ENCODE measurements around the gene EPN3. TPM values are rescaled to one million over a fixed set of nuclear protein-coding genes. Genes with fewer than 3 reads are reported as not detected.

Gene EPN3
- 5.3 TPM for total RNA-seq

DNA sequence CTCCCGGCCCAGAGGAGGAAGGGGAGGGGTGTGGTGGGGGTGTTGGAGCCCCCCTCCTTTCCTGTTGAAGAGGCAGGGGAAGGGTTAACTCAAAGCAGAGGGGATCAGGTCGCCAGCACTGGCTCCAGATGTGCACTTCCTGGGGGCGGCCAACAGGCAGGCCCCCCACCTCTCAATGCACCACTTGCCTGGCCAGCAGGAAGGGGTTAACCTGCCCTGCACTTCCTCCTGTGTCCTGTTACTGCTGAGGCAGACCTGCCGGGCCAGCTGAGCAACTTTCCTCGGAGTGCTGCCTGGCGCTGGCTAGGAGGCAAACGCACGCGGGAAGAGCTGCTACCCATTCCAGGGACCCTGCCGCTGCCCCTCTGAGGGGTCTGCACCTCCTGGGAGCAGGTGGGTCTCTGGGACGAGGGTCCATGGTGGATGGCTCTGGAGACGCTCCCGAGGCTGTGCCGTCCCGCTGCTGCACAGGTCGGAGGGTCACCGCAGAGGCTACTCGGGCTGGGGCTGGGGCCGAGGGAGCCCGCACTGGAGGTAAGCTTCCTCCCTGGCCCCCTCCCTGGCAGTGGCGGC lies at the start of gene EPN3:
Gene EPN3, plus strand, starts transcription at position 284 of the 573 bp plus-strand sequence. CDS start 3,822 bp downstream, outside the sequence.
- no peak for DNase-seq

DNA sequence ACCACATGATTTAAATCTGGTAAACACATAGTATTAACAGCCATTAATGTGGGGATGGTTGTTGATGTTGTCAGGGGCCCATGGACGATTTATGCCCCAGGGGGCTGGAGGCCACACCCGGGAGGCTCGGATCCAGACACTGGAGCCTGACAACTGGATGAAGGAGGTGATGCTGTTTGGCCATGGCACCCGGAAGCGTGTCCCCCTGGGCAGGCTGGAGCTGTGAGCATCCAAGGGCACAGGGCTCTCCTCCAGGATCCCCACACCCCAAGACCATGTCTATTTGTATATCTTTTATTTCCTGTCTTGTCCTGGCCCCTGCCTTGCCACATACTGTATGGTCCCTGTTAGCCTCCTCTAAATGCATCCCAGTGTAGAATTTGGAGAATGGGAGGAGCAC lies 49.3 kb upstream of the EPN3 start:
- no peak for DNase-seq

DNA sequence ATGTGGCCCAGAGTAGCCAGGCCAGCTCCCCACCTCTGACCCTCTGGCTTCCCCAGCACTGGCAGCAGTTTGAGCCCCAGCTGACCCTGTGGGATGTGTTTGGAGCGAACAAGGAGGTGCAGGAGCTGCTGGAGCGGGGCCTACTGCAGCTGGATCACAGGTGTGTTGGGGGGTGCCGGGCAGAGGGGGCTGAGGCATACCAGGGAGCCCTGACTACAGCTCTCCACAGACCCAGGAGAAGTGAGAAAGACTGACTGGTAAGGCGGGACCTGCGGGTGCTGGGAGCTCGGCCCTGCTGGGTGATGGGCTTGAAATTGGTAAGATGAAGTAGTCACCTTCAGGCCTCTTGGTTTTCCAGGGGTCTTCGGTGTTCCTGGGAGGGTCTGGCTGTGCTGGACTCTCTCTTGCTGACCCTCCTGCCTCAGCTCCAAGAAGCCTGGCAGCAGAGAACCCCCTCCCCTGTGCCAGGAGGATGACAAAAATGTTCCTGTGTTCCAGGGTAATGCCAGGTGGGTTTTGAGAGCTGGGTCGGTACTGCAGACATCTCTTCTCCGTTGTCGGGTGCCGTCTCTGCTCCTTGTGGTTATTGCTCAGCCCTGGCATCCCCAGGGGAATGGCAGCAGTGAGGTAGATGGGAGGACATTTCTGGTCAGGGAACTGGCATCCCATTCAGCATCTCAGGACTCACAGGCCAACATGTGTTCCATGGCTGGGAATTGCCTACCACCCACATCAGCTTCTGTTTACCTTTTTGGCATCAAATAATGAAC lies 48.0 kb upstream of the EPN3 start:
- DNase-seq, result no peak

DNA sequence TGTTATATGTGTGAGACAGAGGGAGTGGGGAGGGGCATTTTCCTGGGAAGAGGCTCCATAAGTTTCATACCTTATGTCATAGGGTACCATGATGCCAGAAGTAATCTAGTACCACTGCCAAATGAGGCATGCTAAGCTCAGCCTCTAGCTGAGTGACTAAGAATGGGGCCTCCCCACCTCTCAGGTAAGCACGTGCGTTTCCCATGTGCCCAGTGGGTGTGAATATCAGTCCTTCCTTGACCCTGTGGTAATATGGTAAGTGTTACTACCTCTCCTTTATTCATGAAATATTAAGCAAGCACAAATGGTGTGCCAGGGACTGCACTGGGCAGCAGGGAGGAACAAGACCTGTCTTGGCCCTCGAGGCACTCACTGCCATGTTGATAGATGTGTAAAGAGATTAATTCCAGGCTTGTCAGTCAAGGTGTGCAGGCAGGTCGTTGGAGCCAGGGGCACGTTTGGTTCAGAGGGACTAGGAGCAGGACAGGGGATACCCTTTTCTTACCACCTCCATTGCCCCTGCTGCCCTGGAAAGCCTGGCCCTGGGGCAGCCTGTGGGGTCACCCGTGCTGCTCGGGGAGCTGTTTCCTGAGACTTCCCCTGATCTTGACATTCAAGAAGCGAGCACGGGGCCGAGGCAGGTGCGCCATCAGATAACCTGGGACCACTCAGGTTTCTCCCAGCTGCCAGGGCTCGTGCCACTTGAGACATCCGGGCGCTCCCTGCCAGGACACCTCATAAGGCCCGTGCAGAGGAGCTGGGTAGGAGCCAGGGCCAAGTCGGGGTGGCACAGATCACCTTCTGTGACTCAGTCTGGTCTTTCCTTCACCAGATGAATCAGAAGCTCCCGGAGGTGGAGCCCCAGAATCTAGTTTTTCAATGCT lies 45.1 kb upstream of the EPN3 start:
- no peak for DNase-seq

DNA sequence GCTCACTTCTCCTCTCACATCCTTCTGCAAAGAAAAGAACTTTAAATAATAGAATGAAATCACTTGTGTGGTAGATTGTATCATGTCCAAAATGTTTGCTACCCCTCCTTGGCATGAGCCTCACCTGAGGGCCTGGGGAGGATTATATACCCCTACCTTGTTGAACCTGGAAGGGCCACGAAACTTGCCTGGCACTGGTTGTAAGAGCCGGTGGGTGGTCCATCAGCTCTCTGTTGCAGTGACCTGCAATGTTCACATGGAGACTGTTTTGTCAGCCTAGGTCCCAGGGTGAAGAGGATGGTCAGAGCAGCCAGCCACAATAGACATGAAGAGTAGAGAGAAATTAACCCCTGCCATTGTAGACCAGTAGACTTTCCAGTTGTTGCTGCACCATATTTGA lies 43.7 kb upstream of the EPN3 start:
- DNase-seq, result no peak

DNA sequence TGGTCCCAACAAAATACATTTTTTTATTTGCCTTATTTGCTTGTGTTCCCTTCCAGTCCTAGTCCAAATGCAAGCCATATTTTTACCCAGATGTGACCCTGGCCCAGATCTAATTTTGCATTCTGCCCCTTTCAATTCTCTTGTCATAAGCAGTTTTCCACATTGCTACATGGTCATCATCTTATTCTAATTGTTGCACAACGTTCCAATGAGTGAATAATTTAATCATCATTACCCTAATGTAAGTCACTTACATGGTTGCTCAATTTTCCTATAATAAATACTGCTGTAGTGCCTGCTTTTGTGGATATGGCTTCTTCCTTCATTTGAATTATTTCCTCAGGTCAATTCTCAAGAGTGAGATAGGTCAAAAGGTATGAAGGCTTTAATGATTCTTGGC lies 41.0 kb upstream of the EPN3 start:
- no peak for DNase-seq

DNA sequence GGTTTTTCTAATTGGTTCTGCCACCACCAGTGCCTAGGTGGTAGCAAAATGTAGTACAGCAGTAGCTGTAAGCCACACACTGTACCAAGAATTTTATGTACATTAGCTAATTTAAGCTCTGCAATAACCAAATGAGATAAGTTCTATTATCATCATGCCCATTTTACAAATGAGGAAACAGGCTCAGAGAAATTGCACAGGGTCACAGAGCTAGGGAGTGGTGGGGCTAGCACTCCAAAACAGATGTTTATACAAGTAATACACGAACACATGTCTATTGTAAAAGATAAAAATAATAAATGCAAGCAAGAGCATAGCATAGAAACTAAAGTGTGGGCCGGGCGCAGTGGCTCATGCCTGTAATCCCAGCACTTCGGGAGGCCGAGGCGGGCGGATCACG lies 40.3 kb upstream of the EPN3 start:
- no peak for DNase-seq

DNA sequence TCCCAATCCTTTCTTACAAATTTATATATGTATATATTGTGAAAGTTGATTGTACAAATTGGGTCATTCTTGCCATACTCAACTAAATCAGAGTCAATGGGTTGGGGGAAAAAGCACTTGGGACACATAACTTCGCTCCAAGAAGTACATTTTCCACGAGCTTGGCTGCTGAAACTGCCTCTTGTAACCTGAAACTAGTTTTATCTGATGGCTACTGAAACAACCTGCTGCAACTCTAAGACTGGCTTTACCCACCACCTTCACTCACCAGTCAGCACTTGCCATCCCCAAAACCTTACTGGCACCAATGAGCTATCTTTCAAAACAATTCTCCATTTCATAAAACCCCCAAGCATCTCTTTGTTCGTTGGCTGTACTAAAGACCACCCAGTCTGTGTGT lies 38.8 kb upstream of the EPN3 start:
- no peak for DNase-seq

DNA sequence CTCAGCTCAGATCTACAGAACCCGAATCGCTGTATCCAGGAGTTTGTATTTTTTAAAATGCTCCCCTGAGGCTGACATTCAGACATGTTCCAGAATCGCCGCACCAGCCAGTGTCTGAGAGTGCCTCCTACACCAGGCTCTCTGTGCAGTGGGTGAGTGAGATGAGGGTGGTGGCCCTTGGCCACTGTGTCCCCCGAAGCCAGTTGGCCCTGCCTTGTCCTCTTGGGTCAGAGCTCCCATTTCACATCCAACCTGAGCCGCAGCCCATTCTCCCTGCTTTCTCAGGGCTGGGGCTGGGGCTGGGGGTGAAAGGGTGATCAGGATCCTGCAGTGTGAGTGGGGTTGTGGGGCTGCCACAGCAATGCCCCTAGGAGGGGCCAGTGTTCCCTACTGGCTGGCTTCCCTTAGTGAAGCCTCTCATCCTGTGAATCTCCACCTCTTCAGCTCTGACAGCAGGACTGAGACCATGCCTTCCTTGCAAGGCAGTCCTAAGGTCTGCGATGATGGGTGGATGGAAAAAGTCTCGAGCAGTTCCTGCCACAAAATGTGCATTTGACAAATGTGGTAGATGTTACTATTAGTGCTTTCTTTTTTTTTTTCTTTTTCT lies 37.2 kb upstream of the EPN3 start:
- DNase-seq, result no peak

DNA sequence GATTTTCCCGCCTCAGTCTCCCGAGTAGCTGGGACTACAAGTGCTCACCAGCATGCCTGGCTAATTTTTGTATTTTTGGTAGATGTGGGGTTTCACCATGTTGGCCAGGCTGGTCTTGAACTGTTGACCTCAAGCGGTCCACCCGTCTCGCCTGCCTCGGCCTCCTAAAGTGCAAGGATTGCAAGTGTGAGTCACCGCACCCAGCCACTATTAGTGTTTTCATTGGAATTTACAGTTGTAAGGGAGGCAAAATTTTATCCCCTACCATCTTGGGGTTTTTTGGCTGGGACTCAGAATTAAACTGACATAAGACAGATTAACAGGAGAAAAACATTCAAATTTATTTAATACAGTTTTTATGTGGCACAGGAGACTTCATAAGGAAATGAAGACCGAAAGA lies 36.6 kb upstream of the EPN3 start:
- DNase-seq, result no peak

DNA sequence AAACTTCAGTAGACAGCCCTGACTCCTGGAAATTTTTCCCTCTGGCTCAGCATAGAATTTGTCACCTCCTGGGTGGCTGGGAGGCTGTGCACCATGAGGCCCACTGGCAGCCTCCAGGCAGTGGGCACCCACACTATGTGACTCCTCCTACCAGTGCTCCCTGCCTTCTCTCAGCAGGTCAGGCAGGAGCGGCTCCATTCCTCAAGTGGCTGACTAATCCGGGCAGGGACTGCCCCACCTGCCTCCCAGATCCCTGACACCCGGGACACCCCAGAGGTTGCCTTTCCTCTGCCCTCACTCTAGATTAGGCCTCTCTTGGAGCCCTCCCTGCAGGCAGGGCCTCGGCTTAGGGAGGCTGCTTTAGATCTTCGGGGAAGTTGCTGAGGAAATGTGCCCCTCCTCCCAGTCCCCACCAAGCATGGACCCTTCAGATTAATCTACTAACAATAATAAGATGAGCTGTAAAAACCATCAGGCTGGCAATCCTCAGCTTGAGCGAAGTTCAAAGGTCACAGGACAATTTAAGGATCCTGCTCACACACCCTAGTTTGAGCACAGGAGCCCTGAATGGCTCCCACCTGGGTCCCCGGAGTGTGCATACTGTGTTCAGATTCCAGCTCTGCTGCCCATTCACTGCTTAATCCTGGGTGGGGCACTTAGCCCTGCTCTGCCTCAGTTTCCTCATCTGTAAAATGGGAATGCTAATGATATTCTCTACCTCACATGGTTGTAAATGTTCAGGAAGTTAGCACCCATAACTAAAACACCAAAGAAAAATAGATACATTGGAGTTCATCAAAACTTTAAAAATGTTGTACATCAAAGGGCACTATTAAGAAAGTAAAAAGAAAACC lies 34.3 kb upstream of the EPN3 start:
- no peak for DNase-seq

DNA sequence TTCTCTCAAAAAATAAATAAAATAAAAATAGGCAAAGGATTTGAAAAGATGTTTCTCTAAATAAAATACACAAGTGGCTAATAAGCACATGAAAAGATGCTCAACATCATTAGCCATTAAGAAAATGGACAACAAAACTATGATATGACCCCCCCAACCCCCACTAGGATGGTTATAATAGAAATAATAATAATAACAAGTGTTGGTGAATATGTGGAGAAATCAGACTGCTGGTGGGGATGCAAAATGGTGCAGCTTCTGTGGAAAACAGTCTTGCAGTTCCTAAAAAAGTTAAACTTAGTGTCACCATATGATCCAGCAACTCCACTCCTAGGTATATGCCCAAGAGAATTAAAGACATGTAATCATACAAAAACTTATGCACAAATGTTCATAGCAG lies 33.3 kb upstream of the EPN3 start:
- no peak for DNase-seq

DNA sequence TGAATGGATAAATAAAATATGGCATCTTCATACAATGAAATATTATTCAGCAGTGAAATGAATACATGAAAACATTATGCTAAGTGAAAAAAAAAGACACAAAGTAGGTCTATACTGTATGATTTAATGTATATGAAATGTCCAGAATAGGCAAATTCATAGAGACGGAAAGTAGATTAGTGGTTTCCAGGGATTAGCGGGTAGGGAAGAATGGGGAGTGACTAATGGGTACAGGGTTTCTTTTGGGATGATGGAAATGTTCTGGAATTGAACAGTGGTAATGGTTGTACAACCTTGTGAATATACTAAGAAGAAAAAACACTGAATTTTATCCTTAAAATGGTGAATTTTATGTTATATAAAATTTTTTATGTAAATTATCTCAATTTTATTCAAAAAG lies 32.8 kb upstream of the EPN3 start:
- DNase-seq, result no peak

DNA sequence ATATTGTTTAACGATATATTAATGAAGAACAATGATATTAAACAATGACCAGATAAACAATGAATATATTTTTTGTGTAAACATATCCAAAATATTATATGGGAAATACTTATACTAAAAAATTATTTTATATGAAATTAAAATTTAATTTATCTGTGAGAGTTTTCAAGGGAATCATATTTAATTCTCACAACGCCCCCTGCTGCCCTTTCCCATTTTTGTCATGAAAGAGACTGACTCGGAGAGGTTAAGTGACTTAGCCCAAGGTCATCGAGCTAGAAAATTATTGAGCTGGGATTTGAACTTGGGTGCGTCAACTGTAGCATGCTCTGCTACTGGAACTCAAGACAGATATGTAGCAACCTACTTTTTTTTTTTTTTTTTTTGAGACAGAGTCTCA lies 31.5 kb upstream of the EPN3 start:
- DNase-seq, result no peak

DNA sequence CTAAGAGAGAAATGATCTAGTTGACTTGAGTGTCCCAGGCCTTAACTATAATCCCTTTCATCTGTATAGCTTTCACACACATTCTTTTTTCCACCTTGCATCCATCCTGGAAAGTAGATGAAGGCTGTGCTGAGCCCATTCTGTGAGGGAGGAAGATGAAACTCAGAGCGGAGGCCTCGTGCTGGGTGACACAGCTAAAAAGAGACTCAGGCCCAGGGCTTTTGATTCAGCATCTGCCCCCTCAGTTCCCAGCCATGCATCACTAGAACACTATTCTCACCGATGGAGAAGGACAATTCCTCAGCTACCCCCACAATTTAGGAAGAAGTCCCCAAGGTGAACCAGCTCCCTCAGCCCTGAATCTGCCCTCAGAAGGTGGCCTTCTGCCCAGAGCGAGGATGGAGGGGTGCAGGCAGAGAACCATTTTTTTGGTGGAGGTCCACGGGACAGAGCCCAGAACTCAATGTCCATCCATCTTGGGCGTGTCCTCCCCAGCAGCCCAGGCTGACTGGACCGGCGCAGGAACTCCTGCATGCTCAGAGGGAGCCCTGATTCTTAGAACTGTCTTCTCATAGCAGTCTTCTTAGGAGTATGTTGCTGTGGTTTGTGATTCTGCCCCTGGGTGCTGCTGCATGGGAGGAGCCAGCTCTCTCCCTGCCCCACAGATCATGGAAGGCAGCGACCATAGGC lies 30.1 kb upstream of the EPN3 start:
- DNase-seq, result no peak

DNA sequence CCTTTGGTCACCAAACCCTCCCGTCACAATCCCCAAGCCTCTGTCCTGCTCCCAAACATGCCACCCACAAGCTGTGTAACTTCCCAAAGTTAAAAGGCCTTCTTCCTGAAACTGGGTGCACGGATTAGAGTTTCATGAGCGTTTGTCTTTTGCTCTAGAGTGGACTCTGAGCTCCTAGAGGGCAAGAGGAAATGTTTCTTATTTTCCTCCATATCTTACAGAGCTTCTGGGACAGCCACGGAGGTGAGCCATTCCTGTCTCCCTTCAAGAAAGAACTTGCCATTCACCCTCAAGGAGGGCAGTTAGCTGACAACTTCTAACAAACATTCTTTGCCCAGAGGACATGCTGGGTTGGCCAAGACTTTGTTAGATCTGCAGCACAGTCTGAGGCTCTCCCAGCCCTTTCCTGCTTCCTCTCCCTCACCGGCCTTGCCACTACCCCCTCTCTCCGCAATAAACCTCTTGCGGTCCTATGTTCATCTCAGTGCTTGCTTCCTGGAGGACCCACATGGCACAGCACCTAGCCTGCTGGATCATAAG lies 26.9 kb upstream of the EPN3 start:
- no peak for DNase-seq

DNA sequence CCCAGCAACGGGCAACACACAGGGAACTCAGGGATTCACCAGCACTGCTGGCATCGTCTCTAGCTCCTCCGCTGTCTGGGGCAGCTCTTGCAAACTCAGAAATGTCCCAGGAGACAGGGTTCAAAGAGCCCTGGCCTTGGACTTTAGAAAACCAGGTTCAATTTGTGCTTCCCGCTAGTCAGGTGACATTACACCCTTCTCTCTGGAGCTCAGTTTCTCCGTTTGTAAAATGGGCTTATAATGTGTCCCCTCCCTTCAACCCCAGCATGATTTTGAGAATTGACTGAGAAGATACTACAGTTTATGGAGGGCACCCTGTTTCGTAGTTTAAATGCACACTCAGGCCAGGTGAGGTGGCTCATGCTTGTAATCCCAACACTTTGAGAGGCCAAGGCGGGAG lies 26.2 kb upstream of the EPN3 start:
- no peak for DNase-seq

DNA sequence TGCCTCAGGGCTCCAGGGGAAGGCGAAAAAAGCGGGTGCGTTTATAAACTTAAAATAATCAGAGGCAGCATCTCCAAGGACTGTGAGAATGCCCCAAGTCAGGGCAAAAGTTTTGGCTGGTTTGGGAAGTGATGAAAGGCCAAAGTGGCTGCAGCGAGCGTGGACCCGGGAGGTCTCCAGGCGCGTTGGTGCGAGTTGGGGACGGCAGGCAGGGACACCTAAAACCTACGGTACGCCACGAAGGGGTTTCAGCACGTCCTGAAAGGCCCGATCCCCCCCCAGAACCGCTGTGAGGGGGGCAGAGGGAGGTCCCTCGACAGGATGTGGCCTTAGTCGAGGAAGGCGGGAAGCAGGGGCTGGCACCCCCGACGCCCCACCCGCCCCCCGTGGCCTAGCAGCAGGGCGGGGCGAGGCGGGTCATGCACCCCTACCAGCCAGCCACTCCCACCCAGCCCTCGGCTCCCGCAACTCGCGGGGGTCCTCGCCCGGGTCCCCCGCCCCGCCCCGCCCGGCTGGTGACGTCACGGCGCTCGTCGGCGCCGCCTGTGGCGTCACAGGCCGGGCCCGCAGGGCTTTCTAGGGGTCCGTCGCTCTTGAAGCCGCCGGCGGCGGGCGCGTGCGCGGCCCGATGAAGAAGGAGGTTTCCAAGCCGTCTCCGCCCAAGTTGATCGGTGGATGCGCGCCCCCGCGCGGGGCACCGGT lies 24.5 kb upstream of the EPN3 start, which contains the start of gene MYCBPAP:
Gene MYCBPAP, plus strand, starts transcription at position 569 of the 702 bp plus-strand sequence. CDS start 236 bp downstream, outside the sequence.
- peak; percentile 65 for DNase-seq

DNA sequence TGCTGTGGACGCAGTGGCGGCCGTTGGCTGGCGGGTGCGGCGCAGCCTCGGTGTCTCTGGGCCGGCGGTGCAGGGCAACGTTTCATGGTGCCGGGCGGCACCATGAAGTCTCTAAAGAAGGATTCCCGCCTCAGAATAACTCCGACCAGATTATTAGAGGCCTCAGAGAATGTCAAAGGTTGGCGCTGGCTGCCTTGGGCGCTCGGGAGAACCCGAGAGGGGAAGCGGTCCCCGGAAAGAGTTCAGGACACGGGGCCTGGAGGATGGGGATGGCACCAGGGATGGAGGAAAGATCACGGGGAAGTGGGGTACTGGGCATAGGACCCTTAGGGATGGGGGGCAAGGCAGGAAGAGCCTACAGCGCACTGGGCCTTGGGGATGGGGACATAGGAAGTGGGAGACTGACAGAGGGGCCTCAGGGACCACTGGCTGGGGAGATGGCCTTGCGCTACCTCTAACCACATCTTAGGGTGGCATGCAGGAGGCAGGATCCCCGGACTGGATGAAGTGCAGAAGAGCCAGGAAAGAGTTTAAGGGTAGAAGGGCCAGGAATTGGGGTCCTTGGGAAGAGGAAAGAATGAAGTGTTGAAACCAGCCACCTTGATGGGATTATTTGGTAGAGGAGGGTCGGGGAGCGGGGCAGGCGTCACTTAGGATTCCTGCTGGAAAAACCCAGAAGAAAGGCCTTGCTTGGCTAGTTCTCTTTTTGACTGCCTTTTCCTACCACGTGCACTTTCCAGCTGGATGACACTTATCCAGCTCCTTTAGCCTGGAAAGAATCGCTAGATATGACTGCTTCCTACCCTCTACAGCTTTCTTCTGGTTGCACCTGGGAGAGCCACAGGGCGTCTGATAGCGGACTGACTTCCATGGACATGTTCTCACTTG lies 23.7 kb upstream of the EPN3 start:
- peak; percentile 17 for DNase-seq
